Measurements from ENCODE around the gene FAM81A. TPM values are rescaled to one million over a fixed set of nuclear protein-coding genes. Genes with fewer than 3 reads are reported as not detected.
"Not testable (repeated sequence)": the region's sequence is repeated elsewhere in the genome, so short reads cannot be mapped to it uniquely, and the experiment has no call there.

FAM81A gene
- total RNA-seq, 1 donor = 0.27 TPM

DNA sequence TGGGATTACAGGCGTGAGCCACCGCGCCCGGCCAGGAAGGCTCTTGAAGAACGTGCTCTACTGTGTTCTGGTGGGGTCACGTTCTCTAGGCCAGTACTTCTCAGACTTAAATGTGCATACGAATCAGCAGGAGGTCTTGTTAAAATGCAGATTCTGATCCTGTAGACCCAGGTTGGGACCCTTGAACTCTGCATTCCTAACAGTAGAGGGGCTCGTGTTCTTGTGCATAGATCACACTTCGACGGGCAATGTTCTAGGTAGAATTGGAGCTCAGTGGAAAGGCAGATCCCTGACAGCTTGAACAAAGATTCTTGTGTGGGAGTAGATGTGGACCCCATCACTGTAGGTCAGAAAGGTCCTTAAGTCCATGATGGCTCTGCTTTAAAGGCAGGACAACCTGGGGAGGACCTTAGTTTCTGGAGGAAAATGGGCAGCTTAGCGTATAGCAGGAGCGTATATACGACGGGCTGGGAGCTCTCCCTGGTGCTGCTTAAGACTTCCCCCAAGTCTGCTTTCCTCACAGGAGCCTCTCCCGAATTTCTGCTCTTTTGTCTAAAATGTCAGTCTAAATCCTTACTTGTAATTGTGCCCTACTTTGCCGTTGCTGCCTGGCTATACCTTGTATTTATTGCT lies 16.9 kb upstream of the FAM81A start:
- DNase-seq (ENCODE audit: low read depth in 2 of 3, low spot score in 2 of 3) = no peak

- no peak for DNase-seq (ENCODE audit: low read depth in 2 of 3, low spot score in 2 of 3)
These were observed 13.4 kb upstream of the FAM81A start for GRCh38 chr15:59424616-59425015.

DNA sequence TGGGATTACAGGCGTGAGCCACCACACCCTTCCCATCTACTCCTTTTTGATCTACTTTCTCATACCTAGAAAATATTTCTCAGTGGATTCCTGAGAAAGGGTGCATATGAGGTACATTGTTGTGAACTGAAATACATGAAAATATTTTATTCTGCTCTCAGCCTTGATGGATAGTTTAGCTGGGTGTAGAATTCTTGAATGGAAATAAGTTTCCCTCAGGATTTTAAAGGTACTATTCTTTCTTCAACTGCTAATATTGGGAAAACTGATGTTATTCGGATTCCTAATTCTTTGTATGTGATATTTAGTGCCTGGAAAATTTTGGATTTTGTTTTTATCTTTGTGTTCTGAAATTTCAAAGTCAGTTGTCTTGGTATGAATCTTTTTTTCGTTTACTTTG lies 9.1 kb upstream of the FAM81A start:
- DNase-seq (ENCODE audit: low read depth in 2 of 3, low spot score in 2 of 3) = not testable (repeated sequence)

- DNase-seq (ENCODE audit: low read depth in 2 of 3, low spot score in 2 of 3) = no peak
These were observed 5.6 kb upstream of the FAM81A start for GRCh38 chr15:59432389-59432788.

DNA sequence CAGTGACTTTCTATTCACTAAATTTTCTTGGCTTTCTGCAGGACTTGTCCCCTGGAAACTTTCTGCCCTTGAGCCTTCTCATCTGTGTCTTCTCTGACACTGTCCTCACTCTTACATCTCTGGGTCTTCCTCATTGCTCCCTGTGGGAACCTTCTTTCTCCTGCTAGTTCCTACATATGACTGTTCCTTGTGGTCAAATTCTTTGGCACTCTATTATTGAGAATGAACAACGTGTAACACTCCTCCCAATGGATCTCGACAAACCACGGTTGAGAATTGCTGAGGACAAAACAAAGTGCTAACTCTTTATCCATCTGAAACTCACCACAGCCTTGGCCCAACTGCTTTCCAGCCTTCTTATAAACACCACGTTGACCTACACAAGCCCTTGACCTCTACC lies 3.5 kb upstream of the FAM81A start:
- no peak for DNase-seq (ENCODE audit: low read depth in 2 of 3, low spot score in 2 of 3)

GRCh38 chr15:59436774-59437141 lies 1.2 kb upstream of the FAM81A start:
- no peak for DNase-seq (ENCODE audit: low read depth in 2 of 3, low spot score in 2 of 3)

GRCh38 chr15:59437142-59437816 lies 707 bp upstream of the FAM81A start:
- peak in 1 of 3 donors; percentile 8 for DNase-seq (ENCODE audit: low read depth in 2 of 3, low spot score in 2 of 3)

DNA sequence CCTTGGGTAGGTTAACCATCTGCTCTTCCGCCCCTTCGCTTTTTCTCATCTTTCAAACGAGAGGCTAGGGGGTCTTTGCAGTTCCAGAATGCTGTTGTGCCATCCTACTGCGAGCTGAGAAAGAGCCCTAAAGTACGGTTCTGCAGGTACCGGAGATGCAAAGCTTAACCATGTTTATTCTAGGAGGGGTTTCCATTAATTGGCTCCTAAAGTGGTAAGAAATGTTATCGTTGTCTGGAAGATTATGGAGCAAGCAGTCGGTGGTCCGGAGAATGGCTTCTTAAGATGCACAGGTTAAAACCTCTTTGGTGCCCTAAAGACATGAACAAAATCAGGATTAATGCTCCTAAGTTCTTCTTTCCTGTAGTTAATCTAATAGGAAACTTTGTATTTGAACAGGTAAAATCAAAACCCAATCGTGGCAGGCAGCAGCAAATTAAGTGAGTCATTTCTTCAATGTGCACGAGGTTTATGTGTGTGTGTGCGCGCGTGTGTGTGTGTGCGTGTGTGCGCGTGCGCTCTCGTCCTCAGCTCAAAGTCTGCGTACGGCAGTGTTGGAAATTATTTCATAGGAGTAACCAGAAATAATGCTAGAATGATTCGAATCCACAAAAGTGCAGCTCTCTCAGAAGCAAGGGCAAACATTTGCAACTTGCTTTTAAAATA lies 772 bp downstream of the FAM81A start:
- no peak for DNase-seq (ENCODE audit: low read depth in 2 of 3, low spot score in 2 of 3)

- DNase-seq (ENCODE audit: low read depth in 2 of 3, low spot score in 2 of 3) = no peak
These were observed 1.6 kb downstream of the FAM81A start for GRCh38 chr15:59439576-59439975.

DNA sequence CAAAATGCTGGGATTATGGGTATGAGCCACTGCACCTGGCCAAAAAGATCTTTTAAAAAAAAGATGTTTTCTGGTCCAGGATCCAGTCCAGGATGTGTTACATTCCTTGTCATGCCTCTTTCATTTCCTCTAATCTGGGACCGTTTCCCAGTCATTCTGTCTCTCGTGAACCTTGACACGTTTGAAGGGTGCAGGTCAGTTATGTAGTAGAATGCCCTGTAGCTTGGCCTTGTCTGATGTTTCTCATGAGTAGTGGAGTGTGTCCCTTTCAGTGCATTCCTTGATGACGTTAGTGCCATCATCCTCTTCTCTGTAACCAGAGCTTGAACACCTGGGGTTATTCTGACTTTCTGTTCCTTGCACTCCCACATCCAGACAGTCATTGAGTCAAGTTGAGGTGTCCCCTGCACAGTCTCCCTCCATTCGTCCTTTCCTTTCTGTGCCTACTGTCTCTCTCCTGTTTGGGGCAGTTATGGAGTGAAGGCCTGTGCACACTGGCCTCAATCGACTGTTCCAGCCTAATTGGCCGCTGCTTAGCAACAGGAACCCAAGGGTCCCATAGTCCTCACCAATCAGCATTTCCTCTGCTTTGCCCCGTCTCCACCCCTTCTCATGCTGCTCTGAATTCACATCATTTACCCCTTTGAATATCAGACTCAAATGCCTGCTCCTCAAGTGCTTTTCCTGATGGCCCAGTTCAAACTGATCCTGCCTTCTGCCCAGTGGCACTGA lies 5.5 kb downstream of the FAM81A start:
- no peak for DNase-seq (ENCODE audit: low read depth in 2 of 3, low spot score in 2 of 3)

GRCh38 chr15:59444081-59444835 lies 6.3 kb downstream of the FAM81A start:
- no peak for DNase-seq (ENCODE audit: low read depth in 2 of 3, low spot score in 2 of 3)

DNA sequence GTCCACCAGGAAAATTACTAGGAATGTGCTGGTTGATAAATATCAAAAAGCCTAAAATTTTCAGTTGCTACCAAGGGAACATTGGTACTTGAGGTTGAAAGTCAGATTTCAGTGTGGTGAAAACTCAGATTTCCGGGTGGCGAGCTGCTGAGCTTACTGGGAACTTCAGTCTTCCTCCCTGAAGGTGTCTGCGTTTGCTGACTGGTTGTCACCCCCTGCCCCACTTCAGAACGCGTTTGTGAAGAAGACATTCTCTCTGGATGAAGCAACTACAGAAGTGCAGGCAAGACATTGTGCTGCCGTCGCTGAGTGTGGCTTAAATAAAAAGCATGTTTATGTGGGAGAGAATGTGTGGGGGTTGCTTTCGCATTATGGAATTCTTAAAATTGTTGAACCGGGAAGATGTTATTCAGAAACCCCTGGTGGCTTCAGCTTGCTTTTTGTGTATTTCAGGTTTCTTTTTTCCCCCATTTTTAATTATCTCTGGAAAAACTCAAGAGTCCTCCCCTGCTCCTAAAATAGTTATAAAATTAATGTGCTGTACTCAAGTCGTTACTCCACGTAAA lies 7.1 kb downstream of the FAM81A start:
- DNase-seq (ENCODE audit: low read depth in 2 of 3, low spot score in 2 of 3) = no peak

- no peak for DNase-seq (ENCODE audit: low read depth in 2 of 3, low spot score in 2 of 3)
These were observed 8.4 kb downstream of the FAM81A start for GRCh38 chr15:59446232-59446957.

- DNase-seq (ENCODE audit: low read depth in 2 of 3, low spot score in 2 of 3) = no peak
These were observed 9.4 kb downstream of the FAM81A start for GRCh38 chr15:59447367-59447766.

DNA sequence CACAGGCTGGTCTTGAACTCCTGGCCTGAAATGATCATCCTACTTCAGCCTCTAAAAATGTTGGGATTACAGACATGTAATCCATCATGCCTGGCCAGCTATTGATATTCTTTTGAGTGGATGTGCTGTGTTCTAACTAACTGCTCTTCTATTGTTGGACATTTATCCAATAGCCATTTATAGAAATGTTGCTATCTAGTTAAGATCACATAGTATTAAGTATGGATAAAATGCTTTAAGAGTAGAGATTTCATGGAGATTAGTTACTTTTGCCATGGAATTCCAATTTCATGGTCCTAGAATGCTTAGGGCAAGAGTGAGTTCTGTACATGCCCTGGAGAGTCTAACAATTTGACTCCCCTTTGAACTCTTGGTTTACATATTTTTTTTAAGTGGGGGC lies 10.9 kb downstream of the FAM81A start:
- no peak for DNase-seq (ENCODE audit: low read depth in 2 of 3, low spot score in 2 of 3)

GRCh38 chr15:59453474-59454215 lies 15.7 kb downstream of the FAM81A start:
- no peak for DNase-seq (ENCODE audit: low read depth in 2 of 3, low spot score in 2 of 3)

DNA sequence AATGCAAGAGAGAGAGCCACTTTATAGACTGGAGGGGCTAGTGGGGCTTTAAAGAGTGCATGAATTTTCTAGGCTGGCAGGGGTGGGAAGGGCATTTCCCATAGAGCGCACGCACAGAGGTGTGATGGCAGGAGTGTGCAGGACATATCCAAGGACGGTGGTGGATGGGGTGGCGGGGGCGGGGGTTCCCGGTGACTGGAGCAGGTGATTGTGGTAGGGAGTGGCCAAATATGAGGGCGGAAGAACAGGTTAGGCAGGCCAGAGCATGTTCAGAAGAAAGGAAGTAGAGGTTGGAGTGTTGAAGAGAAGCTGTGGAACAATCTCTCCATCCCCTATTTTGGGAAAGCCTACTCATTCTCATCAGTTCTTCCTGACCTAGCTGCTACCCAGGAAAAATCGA lies 18.1 kb downstream of the FAM81A start:
- DNase-seq (ENCODE audit: low read depth in 2 of 3, low spot score in 2 of 3) = no peak

- DNase-seq (ENCODE audit: low read depth in 2 of 3, low spot score in 2 of 3) = no peak
These were observed 19.1 kb downstream of the FAM81A start for GRCh38 chr15:59457103-59457502.

DNA sequence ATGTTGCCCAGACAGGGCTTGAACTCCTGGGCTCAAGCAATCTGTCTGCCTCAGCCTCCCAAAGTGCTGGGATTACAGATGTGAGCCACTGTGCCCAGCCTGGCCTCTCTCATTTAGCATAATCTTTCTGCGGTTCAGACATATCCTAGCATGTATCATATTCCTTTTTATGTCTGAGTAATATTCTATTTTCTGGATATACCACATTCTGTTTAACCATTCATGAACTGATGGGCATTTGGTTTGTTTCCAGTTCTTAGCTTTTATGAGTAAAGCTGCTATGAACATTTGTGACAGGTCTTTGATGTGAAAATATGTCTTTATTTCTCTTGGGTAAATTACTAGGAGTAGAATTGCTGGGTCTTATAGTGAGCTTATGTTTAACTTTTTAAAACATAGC lies 23.5 kb downstream of the FAM81A start:
- no peak for DNase-seq (ENCODE audit: low read depth in 2 of 3, low spot score in 2 of 3)
